ENCODE results near the gene ABCC6. TPM values are rescaled to one million over a fixed set of nuclear protein-coding genes. Genes with fewer than 3 reads are reported as not detected.

The ABCC6 gene
- total RNA-seq, 1 experiment from 2014 or later = 0.73 TPM

- H3K4me3 ChIP-seq (ENCODE audit: low read length) = no peak overlapping the region
- H3K79me2 ChIP-seq (ENCODE audit: low read length) = no peaks in the 10 kb centered on the region
- H2AFZ ChIP-seq (ENCODE audit: low read length) = no peak overlapping the region
- DNase-seq = no peak
- H3K36me3 ChIP-seq (ENCODE audit: low read depth, low read length) = no peaks in the 10 kb centered on the region
- POLR2A ChIA-PET (ENCODE audit: unreplicated experiment) = no interaction called here
- no peak for ATAC-seq
- no peaks in the 10 kb centered on the region for H3K4me1 ChIP-seq (ENCODE audit: insufficient read depth, low read length)
- no TSS peak for BruUV-seq (replicated peaks)
- no peaks in the 10 kb centered on the region for H3F3A ChIP-seq (ENCODE audit: low read length, unreplicated experiment)
- H3K9me3 ChIP-seq (ENCODE audit: low read length) = no peaks in the 10 kb centered on the region
- H4K20me1 ChIP-seq (ENCODE audit: low read length) = no peaks in the 10 kb centered on the region
- H3K9me2 ChIP-seq (replicated peaks; ENCODE audit: low read length) = no peaks in the 10 kb centered on the region
- H3K27me3 ChIP-seq (ENCODE audit: low read length) = no peaks in the 10 kb centered on the region
- CTCF ChIA-PET = no interaction called here
- H3K4me2 ChIP-seq (ENCODE audit: low read length) = no peak overlapping the region
- TF ChIP-seq EZH2phosphoT487 (IDR thresholded peaks at IDR 0.05; ENCODE audit: borderline replicate concordance, low read length) (no peak), EZH2 (IDR thresholded peaks at IDR 0.05; ENCODE audit: low read length, unreplicated experiment) (no peak), CTCF (conservative IDR thresholded peaks at IDR 0.05; ENCODE audit: low read depth, low read length) (no peak)
- intact Hi-C loops (cut with micrococcal nuclease) = no loop called here
- no peak overlapping the region for H3K9ac ChIP-seq (ENCODE audit: low read length)
- H3K27ac ChIP-seq (ENCODE audit: low read length) = no peak overlapping the region
These were observed 78.0 kb downstream of the ABCC6 start for GRCh38 chr16:16145286-16145685.

GRCh38 chr16:16144416-16144815, 78.9 kb downstream of the ABCC6 start:
- CTCF ChIA-PET = no interaction called here
- no peak overlapping the region for H3K4me3 ChIP-seq (ENCODE audit: low read length)
- no peak overlapping the region for H3K9ac ChIP-seq (ENCODE audit: low read length)
- H3K4me1 ChIP-seq (ENCODE audit: insufficient read depth, low read length) = no peaks in the 10 kb centered on the region
- no TSS peak for BruUV-seq (replicated peaks)
- no peaks in the 10 kb centered on the region for H4K20me1 ChIP-seq (ENCODE audit: low read length)
- TF ChIP-seq EZH2phosphoT487 (IDR thresholded peaks at IDR 0.05; ENCODE audit: borderline replicate concordance, low read length) (no peak), EZH2 (IDR thresholded peaks at IDR 0.05; ENCODE audit: low read length, unreplicated experiment) (no peak), CTCF (conservative IDR thresholded peaks at IDR 0.05; ENCODE audit: low read depth, low read length) (no peak)
- ATAC-seq = peak; percentile 48
- no peaks in the 10 kb centered on the region for H3F3A ChIP-seq (ENCODE audit: low read length, unreplicated experiment)
- no peaks in the 10 kb centered on the region for H3K36me3 ChIP-seq (ENCODE audit: low read depth, low read length)
- H3K27ac ChIP-seq (ENCODE audit: low read length) = no peak overlapping the region
- POLR2A ChIA-PET (ENCODE audit: unreplicated experiment) = no interaction called here
- H3K9me3 ChIP-seq (ENCODE audit: low read length) = no peaks in the 10 kb centered on the region
- H3K79me2 ChIP-seq (ENCODE audit: low read length) = no peaks in the 10 kb centered on the region
- no peak overlapping the region for H3K4me2 ChIP-seq (ENCODE audit: low read length)
- no peaks in the 10 kb centered on the region for H3K27me3 ChIP-seq (ENCODE audit: low read length)
- no peak overlapping the region for H2AFZ ChIP-seq (ENCODE audit: low read length)
- DNase-seq = peak; percentile 7
- intact Hi-C loops (cut with micrococcal nuclease) = no loop called here
- H3K9me2 ChIP-seq (replicated peaks; ENCODE audit: low read length) = no peaks in the 10 kb centered on the region

DNA sequence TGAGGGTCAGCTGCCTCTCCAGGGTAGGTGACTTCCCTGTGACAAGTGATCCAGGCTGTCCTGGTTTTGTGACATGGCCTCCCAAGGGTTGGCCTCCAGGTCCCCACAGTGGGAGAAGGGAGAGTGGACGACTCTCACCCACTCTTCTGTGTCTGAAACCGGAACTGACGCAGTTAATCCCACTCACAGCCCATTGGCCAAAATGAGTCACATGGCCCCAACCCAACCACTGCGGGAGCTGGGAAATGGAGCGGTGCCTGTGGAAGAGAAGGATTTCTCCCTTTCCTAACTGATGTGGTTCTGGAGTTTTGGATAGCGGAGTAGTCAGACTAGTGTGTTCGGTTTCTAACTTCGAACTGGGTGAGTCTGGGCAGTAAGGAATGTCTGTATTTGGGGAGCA, 79.4 kb downstream of the ABCC6 start:
- intact Hi-C loops (cut with micrococcal nuclease) = no loop called here
- ChIA-PET CTCF (no interaction called here), POLR2A (ENCODE audit: unreplicated experiment) (no interaction called here)
- H3K27me3 ChIP-seq (ENCODE audit: low read length) = no peaks in the 10 kb centered on the region
- H3K27ac ChIP-seq (ENCODE audit: low read length) = no peak overlapping the region
- H3K4me2 ChIP-seq (ENCODE audit: low read length) = no peak overlapping the region
- no peaks in the 10 kb centered on the region for H3K9me2 ChIP-seq (replicated peaks; ENCODE audit: low read length)
- H3K4me3 ChIP-seq (ENCODE audit: low read length) = no peak overlapping the region
- no peak for ATAC-seq
- no TSS peak for BruUV-seq (replicated peaks)
- no peaks in the 10 kb centered on the region for H3K9me3 ChIP-seq (ENCODE audit: low read length)
- no peak for DNase-seq
- H2AFZ ChIP-seq (ENCODE audit: low read length) = no peak overlapping the region
- H4K20me1 ChIP-seq (ENCODE audit: low read length) = no peaks in the 10 kb centered on the region
- no peak for TF ChIP-seq EZH2phosphoT487 (IDR thresholded peaks at IDR 0.05; ENCODE audit: borderline replicate concordance, low read length)
- TF ChIP-seq CTCF (conservative IDR thresholded peaks at IDR 0.05; ENCODE audit: low read depth, low read length) = no peak
- no peak for TF ChIP-seq EZH2 (IDR thresholded peaks at IDR 0.05; ENCODE audit: low read length, unreplicated experiment)
- no peaks in the 10 kb centered on the region for H3F3A ChIP-seq (ENCODE audit: low read length, unreplicated experiment)
- H3K79me2 ChIP-seq (ENCODE audit: low read length) = no peaks in the 10 kb centered on the region
- no peaks in the 10 kb centered on the region for H3K4me1 ChIP-seq (ENCODE audit: insufficient read depth, low read length)
- no peak overlapping the region for H3K9ac ChIP-seq (ENCODE audit: low read length)
- no peaks in the 10 kb centered on the region for H3K36me3 ChIP-seq (ENCODE audit: low read depth, low read length)

Data from PC-3 (cell line).